ENCODE data around the gene C3orf22. TPM values are rescaled to one million over a fixed set of nuclear protein-coding genes. Genes with fewer than 3 reads are reported as not detected.

The C3orf22 gene
- total RNA-seq, 1 donor from 2014 or later: not detected

- H3K27me3 Mint-ChIP-seq: peaks cover 6% of the 10 kb centered on the region
- peaks cover 6% of the 10 kb centered on the region for H3K4me1 Mint-ChIP-seq (ENCODE audit: unreplicated experiment)
- H3K9me3 Mint-ChIP-seq: no peaks in the 10 kb centered on the region
- no peak overlapping the region for H3K27ac Mint-ChIP-seq
- no peaks in the 10 kb centered on the region for H3K36me3 Mint-ChIP-seq
- no peak overlapping the region for H3K4me3 Mint-ChIP-seq
- no peak for TF ChIP-seq CTCF (conservative IDR thresholded peaks at IDR 0.05)
- peak; percentile 58 for DNase-seq (ENCODE audit: extremely low spot score, unreplicated experiment)
Observed at GRCh38 chr3:126544596-126545281, 14.0 kb downstream of the C3orf22 start.

DNA sequence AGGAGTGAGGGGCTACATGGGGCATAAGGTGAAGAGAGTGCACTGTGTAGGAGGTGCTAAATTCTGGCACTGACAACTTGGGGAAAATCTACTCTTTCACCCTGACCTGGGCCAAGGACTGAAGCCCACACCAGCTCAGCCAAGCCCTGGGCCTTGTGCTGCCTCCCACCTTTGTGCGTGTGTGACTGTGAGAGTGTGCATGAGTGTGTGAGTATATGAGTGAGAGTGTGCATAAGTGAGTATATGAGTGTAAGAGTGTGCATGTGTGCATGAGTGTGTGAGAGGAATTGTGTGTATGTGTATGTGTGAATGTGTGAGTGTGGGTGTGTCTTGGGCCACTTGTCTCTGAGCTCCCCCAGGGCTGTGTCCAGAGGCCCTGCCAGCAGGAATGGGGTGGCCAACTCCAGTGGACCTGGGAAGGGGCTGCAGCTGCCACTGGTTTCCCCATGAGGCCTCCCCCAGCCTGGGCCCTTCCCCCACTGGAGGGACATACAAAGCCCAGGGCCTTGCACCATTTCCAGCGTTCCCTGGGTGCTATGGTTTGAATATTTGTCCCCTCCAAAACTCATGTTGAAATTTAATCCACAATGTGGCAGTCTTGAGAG is 15.2 kb downstream of the C3orf22 start:
- Mint-ChIP-seq H3K36me3 (no peaks in the 10 kb centered on the region), H3K9me3 (no peaks in the 10 kb centered on the region), H3K27me3 (peaks cover 6% of the 10 kb centered on the region), H3K4me1 (ENCODE audit: unreplicated experiment) (no peaks in the 10 kb centered on the region), H3K27ac (no peak overlapping the region), H3K4me3 (no peak overlapping the region)
- TF ChIP-seq CTCF (conservative IDR thresholded peaks at IDR 0.05): no peak
- peak; percentile 47 for DNase-seq (ENCODE audit: extremely low spot score, unreplicated experiment)

DNA sequence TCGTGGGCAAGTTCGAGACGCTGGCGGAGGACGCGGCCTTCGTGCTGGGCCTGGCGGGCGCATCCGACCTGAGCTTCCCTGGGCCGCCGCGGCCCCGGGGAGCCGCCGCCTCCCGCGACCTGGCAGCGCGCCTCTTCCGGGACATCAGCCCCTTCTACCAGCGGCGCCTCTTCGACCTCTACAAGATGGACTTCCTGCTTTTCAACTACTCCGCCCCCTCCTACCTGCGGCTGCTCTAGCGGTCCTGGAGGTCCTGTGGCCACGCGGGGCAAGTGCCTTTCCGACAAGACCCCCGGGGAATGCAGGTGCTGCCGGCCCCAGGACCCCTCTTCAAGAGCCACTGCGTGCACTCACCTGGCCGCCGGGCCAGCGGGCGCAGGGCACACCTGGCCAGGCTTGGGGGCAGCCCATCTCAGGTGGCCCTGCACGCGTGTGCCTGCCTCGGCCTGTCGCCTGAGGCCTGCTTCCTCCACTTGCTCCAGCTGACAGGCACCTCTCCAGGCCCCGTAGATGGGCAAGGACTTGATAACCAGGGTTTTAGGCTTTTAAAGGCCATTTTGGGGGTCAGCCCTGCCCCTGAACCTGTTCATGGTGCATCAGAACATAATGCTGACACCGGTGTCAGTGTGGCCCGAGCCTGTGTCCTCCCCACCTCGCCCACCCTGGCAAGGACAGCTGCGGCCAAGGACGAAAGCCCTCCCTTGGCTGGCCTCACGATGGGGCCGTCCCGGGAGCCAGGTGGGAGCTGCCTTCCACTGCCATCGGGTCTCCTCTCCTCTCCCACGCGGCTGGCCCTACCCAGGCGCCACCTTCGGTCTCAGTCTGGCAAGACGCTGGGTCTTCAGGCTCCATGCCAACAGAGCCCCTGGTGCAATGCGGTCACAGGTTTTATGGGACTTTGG is 16.1 kb downstream of the C3orf22 start:
- DNase-seq (ENCODE audit: extremely low spot score, unreplicated experiment): peak; percentile 64
- no peak overlapping the region for H3K4me3 Mint-ChIP-seq
- peaks cover 4% of the 10 kb centered on the region for H3K27me3 Mint-ChIP-seq
- H3K27ac Mint-ChIP-seq: no peak overlapping the region
- no peaks in the 10 kb centered on the region for H3K9me3 Mint-ChIP-seq
- no peak for TF ChIP-seq CTCF (conservative IDR thresholded peaks at IDR 0.05)
- H3K36me3 Mint-ChIP-seq: no peaks in the 10 kb centered on the region
- no peaks in the 10 kb centered on the region for H3K4me1 Mint-ChIP-seq (ENCODE audit: unreplicated experiment)

DNA sequence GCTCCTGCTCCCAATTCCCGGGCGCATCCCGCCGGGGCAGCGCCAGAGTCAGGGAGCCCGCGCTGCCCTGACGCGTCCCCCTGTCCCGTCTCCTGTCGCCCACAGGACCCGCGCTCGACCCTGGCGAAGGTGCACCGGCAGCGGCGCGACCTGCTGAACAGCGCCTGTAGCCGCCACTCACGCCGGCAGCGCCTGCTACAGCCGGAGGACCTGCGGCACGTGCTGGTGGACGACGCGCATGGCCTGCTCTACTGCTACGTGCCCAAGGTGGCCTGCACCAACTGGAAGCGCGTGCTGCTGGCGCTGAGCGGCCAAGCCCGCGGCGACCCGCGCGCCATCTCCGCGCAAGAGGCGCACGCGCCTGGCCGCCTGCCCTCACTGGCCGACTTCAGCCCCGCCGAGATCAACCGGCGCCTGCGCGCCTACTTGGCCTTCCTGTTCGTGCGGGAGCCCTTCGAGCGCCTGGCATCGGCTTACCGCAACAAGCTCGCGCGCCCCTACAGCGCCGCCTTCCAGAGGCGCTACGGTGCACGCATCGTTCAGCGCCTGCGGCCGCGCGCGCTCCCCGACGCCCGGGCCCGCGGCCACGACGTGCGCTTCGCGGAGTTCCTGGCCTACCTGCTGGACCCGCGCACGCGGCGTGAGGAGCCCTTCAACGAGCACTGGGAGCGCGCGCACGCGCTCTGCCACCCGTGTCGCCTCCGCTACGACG is 16.9 kb downstream of the C3orf22 start:
- Mint-ChIP-seq H3K4me1 (ENCODE audit: unreplicated experiment) (no peaks in the 10 kb centered on the region), H3K9me3 (no peaks in the 10 kb centered on the region), H3K4me3 (no peak overlapping the region), H3K36me3 (no peaks in the 10 kb centered on the region), H3K27ac (no peak overlapping the region), H3K27me3 (peaks cover 4% of the 10 kb centered on the region)
- DNase-seq (ENCODE audit: extremely low spot score, unreplicated experiment): peak; percentile 68
- no peak for TF ChIP-seq CTCF (conservative IDR thresholded peaks at IDR 0.05)

DNA sequence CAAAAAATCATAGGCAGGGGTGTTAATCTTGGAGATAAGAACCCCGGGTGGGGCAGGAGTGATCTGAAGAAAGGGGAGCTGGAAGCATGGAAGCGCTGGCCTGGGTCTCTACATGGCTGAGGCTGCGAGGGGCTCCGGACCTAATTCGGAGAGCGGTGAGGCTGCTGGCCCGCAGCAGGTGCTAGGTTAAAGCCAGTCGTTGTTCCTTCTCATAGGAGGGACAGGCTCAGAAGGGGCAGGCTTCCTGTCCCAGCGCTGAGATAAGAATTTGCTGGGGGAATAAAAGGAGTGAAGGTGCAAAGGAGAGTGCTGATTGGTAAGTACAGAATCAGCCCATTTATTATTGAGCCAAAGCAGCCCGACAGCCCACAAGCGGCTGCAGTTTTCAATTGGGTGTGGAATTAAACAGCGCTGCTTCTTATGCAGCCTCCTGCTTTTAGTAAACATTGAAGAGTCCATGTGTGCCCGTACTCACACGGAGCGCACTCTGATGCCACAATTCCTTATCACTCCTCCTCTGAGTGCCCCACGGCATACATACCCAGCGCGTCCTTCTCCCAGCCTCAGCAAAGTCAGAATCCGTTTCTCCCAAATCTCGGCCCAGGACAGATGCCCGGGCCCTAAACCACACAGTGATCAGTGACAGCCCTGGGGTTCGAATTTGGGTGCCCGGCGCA is 17.6 kb downstream of the C3orf22 start:
- TF ChIP-seq CTCF (conservative IDR thresholded peaks at IDR 0.05): no peak
- DNase-seq (ENCODE audit: extremely low spot score, unreplicated experiment): peak; percentile 40
- H3K4me1 Mint-ChIP-seq (ENCODE audit: unreplicated experiment): no peaks in the 10 kb centered on the region
- H3K27ac Mint-ChIP-seq: no peak overlapping the region
- H3K36me3 Mint-ChIP-seq: no peaks in the 10 kb centered on the region
- H3K4me3 Mint-ChIP-seq: no peak overlapping the region
- H3K27me3 Mint-ChIP-seq: peaks cover 4% of the 10 kb centered on the region
- H3K9me3 Mint-ChIP-seq: no peaks in the 10 kb centered on the region

All from type B pancreatic cell (in vitro differentiated cells).